Measurements from ENCODE around the gene FOLR3.

GRCh38 chr11:72179049-72179803 is 43.7 kb downstream of the FOLR3 start:
- TF ChIP-seq EZH2 (IDR thresholded peaks at IDR 0.05; ENCODE audit: low read depth, unreplicated experiment) (no peak), CTCF (conservative IDR thresholded peaks at IDR 0.05; ENCODE audit: low read depth in 2 of 2) (no peak), POLR2AphosphoS5 (IDR thresholded peaks at IDR 0.05; ENCODE audit: low read depth) (no peak), NANOG (IDR thresholded peaks at IDR 0.05; ENCODE audit: borderline replicate concordance) (no peak), JUNB (IDR thresholded peaks at IDR 0.05; ENCODE audit: unreplicated experiment) (no peak), ZNF114 (CRISPR knock-in tag; IDR thresholded peaks at IDR 0.05) (no peak), STAT1 (IDR thresholded peaks at IDR 0.05; ENCODE audit: unreplicated experiment) (no peak), EZH2phosphoT487 (IDR thresholded peaks at IDR 0.05; ENCODE audit: unreplicated experiment) (no peak), CREB1 (CRISPR knock-in tag; IDR thresholded peaks at IDR 0.05; ENCODE audit: low read depth) (no peak), ZNF462 (CRISPR knock-in tag; IDR thresholded peaks at IDR 0.05) (no peak), ZNF331 (CRISPR knock-in tag; IDR thresholded peaks at IDR 0.05; ENCODE audit: low read depth) (no peak), ETS1 (IDR thresholded peaks at IDR 0.05) (no peak)
- TF ChIP-seq, protein P1, sequence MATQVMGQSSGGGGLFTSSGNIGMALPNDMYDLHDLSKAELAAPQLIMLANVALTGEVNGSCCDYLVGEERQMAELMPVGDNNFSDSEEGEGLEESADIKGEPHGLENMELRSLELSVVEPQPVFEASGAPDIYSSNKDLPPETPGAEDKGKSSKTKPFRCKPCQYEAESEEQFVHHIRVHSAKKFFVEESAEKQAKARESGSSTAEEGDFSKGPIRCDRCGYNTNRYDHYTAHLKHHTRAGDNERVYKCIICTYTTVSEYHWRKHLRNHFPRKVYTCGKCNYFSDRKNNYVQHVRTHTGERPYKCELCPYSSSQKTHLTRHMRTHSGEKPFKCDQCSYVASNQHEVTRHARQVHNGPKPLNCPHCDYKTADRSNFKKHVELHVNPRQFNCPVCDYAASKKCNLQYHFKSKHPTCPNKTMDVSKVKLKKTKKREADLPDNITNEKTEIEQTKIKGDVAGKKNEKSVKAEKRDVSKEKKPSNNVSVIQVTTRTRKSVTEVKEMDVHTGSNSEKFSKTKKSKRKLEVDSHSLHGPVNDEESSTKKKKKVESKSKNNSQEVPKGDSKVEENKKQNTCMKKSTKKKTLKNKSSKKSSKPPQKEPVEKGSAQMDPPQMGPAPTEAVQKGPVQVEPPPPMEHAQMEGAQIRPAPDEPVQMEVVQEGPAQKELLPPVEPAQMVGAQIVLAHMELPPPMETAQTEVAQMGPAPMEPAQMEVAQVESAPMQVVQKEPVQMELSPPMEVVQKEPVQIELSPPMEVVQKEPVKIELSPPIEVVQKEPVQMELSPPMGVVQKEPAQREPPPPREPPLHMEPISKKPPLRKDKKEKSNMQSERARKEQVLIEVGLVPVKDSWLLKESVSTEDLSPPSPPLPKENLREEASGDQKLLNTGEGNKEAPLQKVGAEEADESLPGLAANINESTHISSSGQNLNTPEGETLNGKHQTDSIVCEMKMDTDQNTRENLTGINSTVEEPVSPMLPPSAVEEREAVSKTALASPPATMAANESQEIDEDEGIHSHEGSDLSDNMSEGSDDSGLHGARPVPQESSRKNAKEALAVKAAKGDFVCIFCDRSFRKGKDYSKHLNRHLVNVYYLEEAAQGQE (IDR thresholded peaks at IDR 0.05; ENCODE audit: unreplicated experiment): no peak

Measured in GM23338 (cell line).